WTC11 (cell line): ENCODE data around the gene DGKG.

Experiments
- CTCF ChIP-seq: fragments of 200-600 bp; IDR thresholded peaks from 2 replicates; pipeline ENCODE4 v1.8.0; 2022; ENCODE audit warnings: antibody characterized with exemption
- USF2 ChIP-seq: sonication (generic); formaldehyde crosslinking; IDR thresholded peaks from 2 replicates; pipeline ENCODE4 v1.8.1; 2023; ENCODE audit warnings: mild to moderate bottlenecking, missing genetic modification reagents, moderate library complexity
- ZNF121 ChIP-seq: sonication (generic); formaldehyde crosslinking; IDR thresholded peaks from 2 replicates; pipeline ENCODE4 v1.8.0; 2023; ENCODE audit warnings: missing genetic modification reagents

- TF ChIP-seq CTCF (no peak), USF2 (CRISPR knock-in tag) (no peak), ZNF121 (CRISPR knock-in tag) (no peak)
Observed at GRCh38 chr3:186097317-186097662, 264.7 kb downstream of the DGKG start.
